SK-N-MC (cell line): Measurements from ENCODE around the gene DEDD.

ENCODE experiments used
- EZH2 ChIP-seq: fragments of 200-600 bp; sonication (generic); IDR thresholded peaks from one replicate; pipeline ENCODE4 v1.6.1; 2017; ENCODE audit warnings: antibody characterized with exemption
- FOXP2 ChIP-seq: optimal IDR thresholded peaks from 2 replicates; pipeline ENCODE3; 2011; ENCODE audit warnings: mild to moderate bottlenecking, moderate library complexity; ENCODE audit not compliant: insufficient read depth; ENCODE audit errors: extremely low read length, control extremely low read depth
- POLR2AphosphoS5 ChIP-seq: IDR thresholded peaks from 2 replicates; pipeline ENCODE4 v1.6.1; 2012; ENCODE audit warnings: mild to moderate bottlenecking, low read depth, low read length, borderline replicate concordance

DNA sequence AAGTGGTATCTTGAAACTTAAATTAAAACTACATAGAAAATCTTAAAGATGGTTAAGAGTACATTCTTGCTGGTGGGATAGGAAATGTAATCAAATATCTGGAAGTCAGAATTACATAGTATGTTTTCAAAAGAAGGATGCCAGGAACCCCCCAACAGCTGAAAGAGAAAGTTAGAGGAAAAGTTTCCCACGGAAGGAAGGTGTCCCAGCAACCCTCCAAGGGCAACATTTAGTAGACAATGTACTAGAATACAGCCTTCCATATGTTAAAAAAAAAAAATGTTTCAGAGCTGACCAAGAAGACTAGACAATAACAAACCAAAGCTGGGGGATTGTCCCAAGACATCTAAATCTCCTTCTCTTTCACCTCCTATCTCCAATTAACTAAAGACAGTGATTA, 2.2 kb downstream of the DEDD start:
- no peak for TF ChIP-seq EZH2
- no peak for TF ChIP-seq POLR2AphosphoS5
- TF ChIP-seq FOXP2 = no peak
